ENCODE measurements around the gene TEPSIN.

TEPSIN gene

DNA sequence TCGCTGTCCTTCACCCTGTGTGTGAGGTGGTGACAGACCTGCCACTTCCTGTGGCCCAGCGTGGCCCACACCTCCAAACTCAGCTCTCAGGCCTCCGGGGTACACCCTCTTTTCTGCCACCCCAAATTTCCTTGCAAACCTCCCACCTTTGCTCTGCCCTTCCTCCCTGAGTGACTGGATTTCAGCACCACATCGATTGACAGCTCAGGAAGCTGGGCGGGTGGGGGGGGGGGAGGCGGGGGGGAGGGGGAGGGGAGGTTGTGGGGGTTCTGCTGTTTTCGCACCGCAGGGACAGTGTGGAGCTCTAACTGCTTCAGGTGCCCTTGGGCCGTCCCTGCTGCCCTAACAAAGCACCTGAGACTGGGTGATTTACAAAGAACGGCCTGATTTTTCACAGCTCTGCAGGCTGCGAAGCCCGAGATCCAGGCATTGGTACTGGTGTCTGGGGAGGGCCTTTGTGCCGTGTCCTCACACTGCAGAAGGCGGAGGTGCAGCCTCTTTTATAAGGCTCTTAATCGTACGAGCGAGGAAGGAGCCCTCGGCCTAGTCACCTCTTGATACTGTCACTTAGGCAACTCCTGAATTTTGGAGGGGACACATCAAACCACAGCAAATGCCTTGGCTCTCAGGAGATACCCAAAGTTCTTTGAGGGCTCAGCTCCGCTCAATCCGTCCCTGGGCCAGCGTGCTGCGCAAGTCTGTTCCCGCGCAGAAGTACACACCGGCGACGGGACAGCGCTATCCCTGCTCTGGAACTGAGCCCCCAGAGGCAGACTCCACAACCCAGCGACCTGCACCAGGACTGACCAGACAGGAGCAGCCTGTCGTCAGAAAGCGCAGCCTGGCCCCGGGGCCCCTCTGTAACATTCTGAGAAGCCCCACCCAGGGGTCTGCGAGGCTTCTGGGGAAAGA, 3.8 kb upstream of the TEPSIN start:
- H3K36me3 ChIP-seq (ENCODE audit: control insufficient read depth, insufficient read depth, low read length): no peaks in the 10 kb centered on the region
- TF ChIP-seq, protein P1, sequence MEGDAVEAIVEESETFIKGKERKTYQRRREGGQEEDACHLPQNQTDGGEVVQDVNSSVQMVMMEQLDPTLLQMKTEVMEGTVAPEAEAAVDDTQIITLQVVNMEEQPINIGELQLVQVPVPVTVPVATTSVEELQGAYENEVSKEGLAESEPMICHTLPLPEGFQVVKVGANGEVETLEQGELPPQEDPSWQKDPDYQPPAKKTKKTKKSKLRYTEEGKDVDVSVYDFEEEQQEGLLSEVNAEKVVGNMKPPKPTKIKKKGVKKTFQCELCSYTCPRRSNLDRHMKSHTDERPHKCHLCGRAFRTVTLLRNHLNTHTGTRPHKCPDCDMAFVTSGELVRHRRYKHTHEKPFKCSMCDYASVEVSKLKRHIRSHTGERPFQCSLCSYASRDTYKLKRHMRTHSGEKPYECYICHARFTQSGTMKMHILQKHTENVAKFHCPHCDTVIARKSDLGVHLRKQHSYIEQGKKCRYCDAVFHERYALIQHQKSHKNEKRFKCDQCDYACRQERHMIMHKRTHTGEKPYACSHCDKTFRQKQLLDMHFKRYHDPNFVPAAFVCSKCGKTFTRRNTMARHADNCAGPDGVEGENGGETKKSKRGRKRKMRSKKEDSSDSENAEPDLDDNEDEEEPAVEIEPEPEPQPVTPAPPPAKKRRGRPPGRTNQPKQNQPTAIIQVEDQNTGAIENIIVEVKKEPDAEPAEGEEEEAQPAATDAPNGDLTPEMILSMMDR (IDR thresholded peaks at IDR 0.05): no peak
- H3K4me2 ChIP-seq (ENCODE audit: low read length): no peak overlapping the region
- H3K9me3 ChIP-seq (ENCODE audit: control insufficient read depth, low read length): no peaks in the 10 kb centered on the region
- no peak overlapping the region for H2AFZ ChIP-seq
- H3K4me1 ChIP-seq: peaks cover 13% of the 10 kb centered on the region
- H3K27ac ChIP-seq: no peak overlapping the region
- H3K9ac ChIP-seq: no peak overlapping the region
- H3K4me3 ChIP-seq (ENCODE audit: low read depth, low read length): no peak overlapping the region
- peaks cover 16% of the 10 kb centered on the region for H3K79me2 ChIP-seq
- H3K27me3 ChIP-seq (ENCODE audit: control insufficient read depth, insufficient read depth, low read length): no peaks in the 10 kb centered on the region

DNA sequence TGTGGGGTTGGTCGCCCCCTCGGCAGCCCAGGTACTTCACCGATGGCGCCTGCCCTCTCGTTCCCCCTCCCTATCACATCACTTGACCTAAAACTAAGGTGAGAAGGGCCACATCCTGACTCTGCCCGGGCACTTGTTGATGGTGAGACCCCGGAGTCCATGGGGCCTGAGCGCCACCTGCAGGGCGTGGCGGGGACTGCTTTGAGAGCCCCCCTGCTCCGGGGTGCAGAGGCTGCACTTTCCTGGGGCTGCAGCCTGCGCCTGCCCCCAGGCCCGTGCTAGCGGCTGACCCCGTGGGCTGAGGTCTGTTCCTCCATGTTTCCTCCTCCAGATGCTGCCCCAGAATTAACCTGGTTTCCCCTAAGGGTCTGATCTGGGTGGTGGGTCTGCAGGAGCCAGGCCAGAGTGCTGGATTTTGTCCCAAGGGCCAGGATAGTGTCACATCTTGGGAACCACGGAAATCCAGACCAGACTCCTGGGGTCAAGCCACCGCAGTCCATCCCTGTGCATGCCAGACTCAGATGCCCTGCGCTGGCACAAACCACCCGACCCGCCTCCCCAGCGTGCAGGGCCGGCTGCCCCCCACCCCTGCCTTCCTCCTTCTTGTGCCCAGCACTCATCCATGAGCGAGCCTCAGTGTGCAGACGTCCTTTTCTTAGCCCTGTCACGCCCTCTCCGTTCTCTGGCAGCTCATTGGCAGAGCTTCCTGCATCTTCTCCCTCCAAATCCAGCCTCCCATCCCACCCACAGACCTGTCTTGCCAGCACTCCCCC, 3.0 kb upstream of the TEPSIN start:
- H2AFZ ChIP-seq: no peak overlapping the region
- H3K4me1 ChIP-seq: peaks cover 17% of the 10 kb centered on the region
- TF ChIP-seq, protein P1 (IDR thresholded peaks at IDR 0.05): peak; percentile 64
- no peak overlapping the region for H3K4me2 ChIP-seq (ENCODE audit: low read length)
- H3K27ac ChIP-seq: no peak overlapping the region
- H3K27me3 ChIP-seq (ENCODE audit: control insufficient read depth, insufficient read depth, low read length): no peaks in the 10 kb centered on the region
- H3K9me3 ChIP-seq (ENCODE audit: control insufficient read depth, low read length): no peaks in the 10 kb centered on the region
- H3K4me3 ChIP-seq (ENCODE audit: low read depth, low read length): no peak overlapping the region
- H3K79me2 ChIP-seq: peaks cover 24% of the 10 kb centered on the region
- H3K36me3 ChIP-seq (ENCODE audit: control insufficient read depth, insufficient read depth, low read length): no peaks in the 10 kb centered on the region
- H3K9ac ChIP-seq: no peak overlapping the region

DNA sequence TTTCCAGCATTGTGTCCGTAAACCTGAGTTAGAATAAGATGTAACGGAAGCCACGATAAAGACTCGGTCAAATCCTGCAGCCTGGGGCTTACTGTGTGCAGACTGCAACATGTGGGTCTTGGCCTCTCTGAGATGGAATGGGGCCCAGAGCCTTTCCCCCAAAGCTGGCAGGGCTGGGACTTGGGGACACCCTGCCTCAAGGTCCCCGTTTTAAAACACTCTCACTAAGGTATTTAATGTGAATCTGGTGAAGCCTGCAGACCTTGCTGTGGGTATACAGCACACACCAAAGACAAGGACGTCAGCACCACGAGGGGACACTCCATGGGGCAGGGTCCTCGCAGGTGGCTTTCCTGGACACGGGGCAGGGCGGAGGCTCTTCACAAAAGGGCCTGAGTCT, 2.3 kb upstream of the TEPSIN start:
- no peak overlapping the region for H3K4me3 ChIP-seq (ENCODE audit: low read depth, low read length)
- H3K27ac ChIP-seq: no peak overlapping the region
- no peaks in the 10 kb centered on the region for H3K9me3 ChIP-seq (ENCODE audit: control insufficient read depth, low read length)
- H3K4me2 ChIP-seq (ENCODE audit: low read length): no peak overlapping the region
- H3K9ac ChIP-seq: no peak overlapping the region
- TF ChIP-seq, protein P1 (IDR thresholded peaks at IDR 0.05): no peak
- peaks cover 17% of the 10 kb centered on the region for H3K4me1 ChIP-seq
- no peaks in the 10 kb centered on the region for H3K36me3 ChIP-seq (ENCODE audit: control insufficient read depth, insufficient read depth, low read length)
- no peaks in the 10 kb centered on the region for H3K27me3 ChIP-seq (ENCODE audit: control insufficient read depth, insufficient read depth, low read length)
- peaks cover 26% of the 10 kb centered on the region for H3K79me2 ChIP-seq
- no peak overlapping the region for H2AFZ ChIP-seq

DNA sequence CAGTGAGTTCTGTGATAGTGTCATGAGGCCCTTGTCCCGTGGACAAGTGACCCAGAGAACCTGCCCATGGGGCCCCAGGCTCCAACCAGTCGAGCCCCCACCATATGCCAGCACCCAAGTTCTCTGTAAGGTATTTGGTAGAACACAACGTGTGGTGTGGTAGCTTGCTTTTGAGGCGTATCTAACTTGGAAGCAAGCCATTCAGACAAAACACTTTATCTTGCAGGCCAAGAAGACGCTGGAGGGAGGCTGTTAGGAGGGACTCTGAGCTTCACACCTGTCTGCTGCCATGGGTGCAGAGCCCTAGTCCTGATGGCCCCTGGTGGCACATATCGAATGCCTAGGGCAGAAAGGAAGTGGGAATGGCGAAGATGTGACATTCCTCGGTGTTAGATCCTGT, 1.9 kb upstream of the TEPSIN start:
- TF ChIP-seq, protein P1 (IDR thresholded peaks at IDR 0.05): no peak
- Histone ChIP-seq H3K4me1 (peaks cover 17% of the 10 kb centered on the region), H3K4me3 (ENCODE audit: low read depth, low read length) (no peak overlapping the region), H2AFZ (no peak overlapping the region), H3K9me3 (ENCODE audit: control insufficient read depth, low read length) (no peaks in the 10 kb centered on the region), H3K4me2 (ENCODE audit: low read length) (no peak overlapping the region), H3K27ac (no peak overlapping the region), H3K79me2 (peaks cover 26% of the 10 kb centered on the region), H3K36me3 (ENCODE audit: control insufficient read depth, insufficient read depth, low read length) (no peaks in the 10 kb centered on the region), H3K9ac (no peak overlapping the region), H3K27me3 (ENCODE audit: control insufficient read depth, insufficient read depth, low read length) (no peaks in the 10 kb centered on the region)

Measured in parathyroid adenoma (tissue), 2 donors.